SK-N-SH (cell line): Measurements from ENCODE around the gene CPS1. TPM values are rescaled to one million over a fixed set of nuclear protein-coding genes. Genes with fewer than 3 reads are reported as not detected.

Experiments
- CTCF ChIA-PET: fragments of 300-600, 350-600 bp; formaldehyde crosslinking; extraction: SDS; loops from one replicate; lab custom pipeline; 2021; lab: Yijun Ruan, JAX
- POLR2A ChIA-PET: fragments of 350-600 bp; sonication (Branson Sonifier 250); formaldehyde crosslinking; extraction: SDS; loops from one replicate; lab custom pipeline; 2020; ENCODE audit warnings: antibody characterized with exemption, inconsistent platforms; lab: Yijun Ruan, JAX
- DNase-seq: peaks from one replicate; pipeline ENCODE4 v3.0.0; 2012
- H2AFZ ChIP-seq: fragments of 200-600 bp; sonication (generic); 2 replicates; pipeline ENCODE4 v1.8.1; 2016; ENCODE audit warnings: antibody characterized with exemption, mild to moderate bottlenecking, low read depth
- H3F3A ChIP-seq: fragments of 200-600 bp; sonication (generic); replicated peaks from 2 replicates; pipeline ENCODE3; 2016; ENCODE audit warnings: antibody characterized with exemption, mild to moderate bottlenecking; ENCODE audit not compliant: insufficient read depth
- H3K27ac ChIP-seq, 2 experiments: fragments of 200-500 bp in 1 of 2; fragments of 200-600 bp in 1 of 2; sonication (Bioruptor generic) in 1 of 2; sonication (generic), shearing (Covaris generic) in 1 of 2; 2 replicates each; pipeline versions ENCODE4 v1.5.1 to v1.6.1; 2014 to 2016; ENCODE audit warnings: low read depth in 2 of 2, inconsistent platforms in 1 of 2, low read length in 1 of 2, mild to moderate bottlenecking in 1 of 2, mixed read lengths in 1 of 2
- H3K27me3 ChIP-seq: fragments of 200-600 bp; sonication (generic), shearing (Covaris generic); 2 replicates; pipeline ENCODE4 v1.6.1; 2016; ENCODE audit warnings: mixed run types; ENCODE audit not compliant: insufficient read depth
- H3K36me3 ChIP-seq, 2 experiments: fragments of 200-500 bp in 1 of 2; fragments of 200-600 bp in 1 of 2; sonication (Bioruptor generic) in 1 of 2; sonication (generic) in 1 of 2; replicated peaks in 1 of 2; 2 replicates each; pipeline versions ENCODE3 to v1.5.1; 2014 to 2016; ENCODE audit warnings: low read length in 1 of 2, mild to moderate bottlenecking in 1 of 2; ENCODE audit not compliant: insufficient read depth in 2 of 2, control insufficient read depth in 1 of 2
- H3K4me1 ChIP-seq, 2 experiments: fragments of 200-500 bp in 1 of 2; fragments of 200-600 bp in 1 of 2; sonication (Bioruptor generic) in 1 of 2; sonication (generic), shearing (Covaris generic) in 1 of 2; 2 replicates each; pipeline versions ENCODE4 v1.5.1 to v1.6.1; 2014 to 2016; ENCODE audit warnings: low read depth in 1 of 2, low read length in 1 of 2, mixed run types in 1 of 2; ENCODE audit not compliant: insufficient read depth in 2 of 2, control insufficient read depth in 1 of 2
- H3K4me2 ChIP-seq: fragments of 200-600 bp; sonication (generic), shearing (Covaris generic); 2 replicates; pipeline ENCODE4 v1.6.1; 2017; ENCODE audit warnings: mixed run types
- H3K4me3 ChIP-seq, 2 experiments: fragments of 200-500 bp in 1 of 2; fragments of 200-600 bp in 1 of 2; sonication (Bioruptor generic) in 1 of 2; sonication (generic), shearing (Covaris generic) in 1 of 2; 2 replicates each; pipeline versions ENCODE4 v1.5.1 to v1.8.1; 2014 to 2016; ENCODE audit warnings: low read depth in 2 of 2, inconsistent platforms in 1 of 2, low read length in 1 of 2, mild to moderate bottlenecking in 1 of 2, mixed read lengths in 1 of 2, moderate library complexity in 1 of 2
- H3K79me2 ChIP-seq: fragments of 200-600 bp; sonication (generic); 2 replicates; pipeline ENCODE4 v1.8.1; 2017; ENCODE audit warnings: mild to moderate bottlenecking; ENCODE audit not compliant: insufficient read depth
- H3K9ac ChIP-seq: fragments of 200-600 bp; sonication (generic); 2 replicates; pipeline ENCODE4 v1.6.1; 2017; ENCODE audit warnings: mixed run types
- H3K9me2 ChIP-seq: fragments of 200-600 bp; sonication (generic); 2 replicates; pipeline ENCODE4 v1.6.1; 2017; ENCODE audit warnings: mixed run types
- H3K9me3 ChIP-seq: fragments of 200-600 bp; sonication (generic); 2 replicates; pipeline ENCODE4 v1.6.1; 2017; ENCODE audit warnings: mixed run types, mild to moderate bottlenecking, moderate library complexity
- H4K20me1 ChIP-seq: fragments of 200-600 bp; sonication (generic); 2 replicates; pipeline ENCODE4 v1.6.1; 2017; ENCODE audit warnings: mild to moderate bottlenecking, mixed run types; ENCODE audit not compliant: insufficient read depth
- CHD2 ChIP-seq: fragments of 150-350 bp; IDR thresholded peaks from 2 replicates; pipeline ENCODE4 v1.6.1; 2018; ENCODE audit warnings: low read length; ENCODE audit not compliant: partially characterized antibody
- CTCF ChIP-seq: fragments of 200-600 bp; sonication (generic); IDR thresholded peaks from 2 replicates; pipeline ENCODE4 v1.6.1; 2017; ENCODE audit warnings: antibody characterized with exemption, mild to moderate bottlenecking, moderate library complexity
- ELF1 ChIP-seq: IDR thresholded peaks from 2 replicates; pipeline ENCODE4 v1.4.0; 2012
- EZH2phosphoT487 ChIP-seq: fragments of 200-600 bp; sonication (generic); IDR thresholded peaks from 2 replicates; pipeline ENCODE4 v1.6.1; 2017; ENCODE audit warnings: low read depth, mixed run types, mild to moderate bottlenecking, antibody characterized with exemption, moderate library complexity, borderline replicate concordance
- FOSL2 ChIP-seq: IDR thresholded peaks from 2 replicates; pipeline ENCODE4 v1.4.0; 2012; ENCODE audit warnings: low read depth, mild to moderate bottlenecking, moderate library complexity, borderline replicate concordance
- FOXM1 ChIP-seq: IDR thresholded peaks from 2 replicates; pipeline ENCODE4 v1.4.0; 2012; ENCODE audit warnings: low read depth, mild to moderate bottlenecking
- GABPA ChIP-seq: IDR thresholded peaks from 2 replicates; pipeline ENCODE4 v1.4.0; 2012; ENCODE audit warnings: low read depth, mild to moderate bottlenecking
- MAX ChIP-seq: IDR thresholded peaks from 2 replicates; pipeline ENCODE4 v1.4.0; 2012; ENCODE audit warnings: low read depth
- MEF2A ChIP-seq: IDR thresholded peaks from 2 replicates; pipeline ENCODE4 v1.4.0; 2012; ENCODE audit warnings: low read depth, borderline replicate concordance
- MXI1 ChIP-seq: IDR thresholded peaks from 2 replicates; pipeline ENCODE4 v1.6.1; 2012; ENCODE audit warnings: mild to moderate bottlenecking, low read depth, low read length, improper control_type of control experiment
- PBX3 ChIP-seq: IDR thresholded peaks from 2 replicates; pipeline ENCODE4; 2012
- POLR2AphosphoS5 ChIP-seq: IDR thresholded peaks from 2 replicates; pipeline ENCODE4 v1.6.1; 2012; ENCODE audit warnings: low read depth, low read length
- RAD21 ChIP-seq: IDR thresholded peaks from 2 replicates; pipeline ENCODE4 v1.6.1; 2012; ENCODE audit warnings: mild to moderate bottlenecking, low read length
- RFX5 ChIP-seq: IDR thresholded peaks from 2 replicates; pipeline ENCODE4 v1.6.1; 2012; ENCODE audit warnings: mild to moderate bottlenecking, improper control_type of control experiment, low read length
- RXRA ChIP-seq: IDR thresholded peaks from 2 replicates; pipeline ENCODE4 v1.4.0; 2012; ENCODE audit warnings: low read depth, mild to moderate bottlenecking, borderline replicate concordance
- SIN3A ChIP-seq: IDR thresholded peaks from 2 replicates; pipeline ENCODE4 v1.6.1; 2012; ENCODE audit warnings: low read depth, mild to moderate bottlenecking, low read length, moderate library complexity, borderline replicate concordance
- SMC3 ChIP-seq: IDR thresholded peaks from 2 replicates; pipeline ENCODE4 v1.6.1; 2012; ENCODE audit warnings: low read depth, low read length, improper control_type of control experiment
- USF1 ChIP-seq: IDR thresholded peaks from 2 replicates; pipeline ENCODE4 v1.4.0; 2012; ENCODE audit warnings: low read depth, borderline replicate concordance
- USF2 ChIP-seq: fragments of 150-350 bp; IDR thresholded peaks from 2 replicates; pipeline ENCODE4 v1.6.1; 2017; ENCODE audit warnings: antibody characterized with exemption, low read length, low read depth, borderline replicate concordance
- ZBTB33 ChIP-seq: IDR thresholded peaks from 2 replicates; pipeline ENCODE4 v1.4.0; 2012; ENCODE audit warnings: low read depth, borderline replicate concordance
- WGBS: methylation state at CpG from one replicate; pipeline ENCODE4 v1.1.6; 2017; ENCODE audit warnings: low lambda C conversion rate; 5-methylcytosine and 5-hydroxymethylcytosine counted together
- polyA plus RNA-seq, 3 experiments: library from polyadenylated mRNA; depleted of rRNA; stranded (reverse); fragments of >200 nt; gene quantifications; 2 replicates each; pipeline ENCODE4 v1.2.3, GENCODE V29; 2012

CPS1 gene
- polyA plus RNA-seq, 1 of the 3 experiments (the other 2 are of a cell fraction), result 9.2 TPM

GRCh38 chr2:210616074-210616473 lies 59.7 kb downstream of the CPS1 start:
- H3K9me2 ChIP-seq, result no peaks in the 10 kb centered on the region
- no peak overlapping the region for H2AFZ ChIP-seq
- H3K4me2 ChIP-seq, result no peak overlapping the region
- no peaks in the 10 kb centered on the region for H3K79me2 ChIP-seq
- DNase-seq, result no peak
- 79% methylated on average over 2 of the region's 2 CpGs for WGBS
- no peak overlapping the region for H3K4me3 ChIP-seq
- no peak overlapping the region for H3K27ac ChIP-seq
- H3K9me3 ChIP-seq, result no peaks in the 10 kb centered on the region
- ChIA-PET POLR2A (no interaction called here), CTCF (interaction anchor here (0.9 to 1.0 kb wide), 2 partner anchors 541 to 543 kb away, joined by 3 read pairs; no protein-coding TSS in a partner anchor)
- no peaks in the 10 kb centered on the region for H4K20me1 ChIP-seq
- H3K9ac ChIP-seq, result no peak overlapping the region
- H3K36me3 ChIP-seq, result no peaks in the 10 kb centered on the region
- H3K4me1 ChIP-seq, result no peaks in the 10 kb centered on the region
- TF ChIP-seq MXI1, result no peak
- no peak for TF ChIP-seq POLR2AphosphoS5
- no peak for TF ChIP-seq CHD2
- no peak for TF ChIP-seq RAD21
- TF ChIP-seq GABPA, result no peak
- no peak for TF ChIP-seq SIN3A
- TF ChIP-seq ZBTB33, result no peak
- no peak for TF ChIP-seq MEF2A
- no peak for TF ChIP-seq PBX3
- no peak for TF ChIP-seq CTCF
- TF ChIP-seq RFX5, result no peak
- no peak for TF ChIP-seq ELF1
- TF ChIP-seq FOXM1, result no peak
- TF ChIP-seq RXRA, result no peak
- H3F3A ChIP-seq, result no peaks in the 10 kb centered on the region
- no peaks in the 10 kb centered on the region for H3K27me3 ChIP-seq

- Histone ChIP-seq H3K27ac (no peak overlapping the region), H3K36me3 (no peaks in the 10 kb centered on the region), H3K9me3 (no peaks in the 10 kb centered on the region), H3K4me1 (no peaks in the 10 kb centered on the region), H4K20me1 (no peaks in the 10 kb centered on the region), H3K4me2 (no peak overlapping the region), H2AFZ (no peak overlapping the region), H3F3A (no peaks in the 10 kb centered on the region), H3K9me2 (no peaks in the 10 kb centered on the region), H3K4me3 (no peak overlapping the region), H3K27me3 (no peaks in the 10 kb centered on the region), H3K9ac (no peak overlapping the region), H3K79me2 (no peaks in the 10 kb centered on the region)
- DNase-seq, result no peak
- ChIA-PET CTCF (interaction anchor here (0.7 to 2.2 kb wide), 10 partner anchors 9 to 530 kb away, joined by 3 to 10 read pairs (median 4); no protein-coding TSS in a partner anchor), POLR2A (no interaction called here)
- 77% methylated on average over 1 of the region's 1 CpG for WGBS
- TF ChIP-seq SIN3A (no peak), SMC3 (no peak), FOSL2 (no peak), MEF2A (no peak), USF2 (no peak), USF1 (no peak), MAX (no peak), ELF1 (no peak), EZH2phosphoT487 (no peak), PBX3 (no peak), RAD21 (no peak)
Observed at GRCh38 chr2:210617318-210617717, 60.9 kb downstream of the CPS1 start.
